Gastrocnemius medialis (tissue), 4 donors: ENCODE results near the gene SLC35A5.

Experiments used
- POLR2A ChIP-seq, 2 donors: fragments of 450-650 bp; IDR thresholded peaks; one replicate each; pipeline ENCODE4 v1.6.1; 2017; ENCODE audit warnings: antibody characterized with exemption in 2 of 2, mild to moderate bottlenecking in 2 of 2, moderate library complexity in 2 of 2
- TF ChIP-seq, protein P1 (sequence below), 5 experiments: fragments of 450-650 bp in 3 of 5; fragments of 200-600 bp in 2 of 5; sonication (generic) in 2 of 5; IDR thresholded peaks in 4 of 5; conservative IDR thresholded peaks in 1 of 5; 1 replicate in 4 of 5; 2 replicates in 1 of 5; pipeline ENCODE4 v1.5.1; 2016 to 2019; ENCODE audit warnings: antibody characterized with exemption in 5 of 5, mild to moderate bottlenecking in 3 of 5, moderate library complexity in 3 of 5

GRCh38 chr3:112569265-112569664 is 7.4 kb downstream of the SLC35A5 start:
- TF ChIP-seq, protein P1, sequence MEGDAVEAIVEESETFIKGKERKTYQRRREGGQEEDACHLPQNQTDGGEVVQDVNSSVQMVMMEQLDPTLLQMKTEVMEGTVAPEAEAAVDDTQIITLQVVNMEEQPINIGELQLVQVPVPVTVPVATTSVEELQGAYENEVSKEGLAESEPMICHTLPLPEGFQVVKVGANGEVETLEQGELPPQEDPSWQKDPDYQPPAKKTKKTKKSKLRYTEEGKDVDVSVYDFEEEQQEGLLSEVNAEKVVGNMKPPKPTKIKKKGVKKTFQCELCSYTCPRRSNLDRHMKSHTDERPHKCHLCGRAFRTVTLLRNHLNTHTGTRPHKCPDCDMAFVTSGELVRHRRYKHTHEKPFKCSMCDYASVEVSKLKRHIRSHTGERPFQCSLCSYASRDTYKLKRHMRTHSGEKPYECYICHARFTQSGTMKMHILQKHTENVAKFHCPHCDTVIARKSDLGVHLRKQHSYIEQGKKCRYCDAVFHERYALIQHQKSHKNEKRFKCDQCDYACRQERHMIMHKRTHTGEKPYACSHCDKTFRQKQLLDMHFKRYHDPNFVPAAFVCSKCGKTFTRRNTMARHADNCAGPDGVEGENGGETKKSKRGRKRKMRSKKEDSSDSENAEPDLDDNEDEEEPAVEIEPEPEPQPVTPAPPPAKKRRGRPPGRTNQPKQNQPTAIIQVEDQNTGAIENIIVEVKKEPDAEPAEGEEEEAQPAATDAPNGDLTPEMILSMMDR (IDR thresholded peaks at IDR 0.05 in 4 of 5, conservative IDR thresholded peaks at IDR 0.05 in 1 of 5), result no peak
- TF ChIP-seq POLR2A (IDR thresholded peaks at IDR 0.05), result no peak
